ENCODE measurements around the gene INPP5A. TPM values are rescaled to one million over a fixed set of nuclear protein-coding genes. Genes with fewer than 3 reads are reported as not detected.
A peak's percentile ranks its signal among the peaks of the same experiment; 100 is the strongest.

The INPP5A gene
- total and polyA plus RNA-seq, 2 of the 13 experiments (the other 11 are each of a cell fraction or from before 2014, with no cell fraction given): 17.5 to 37.9 TPM

GRCh38 chr10:132516771-132517725, 20.5 kb upstream of the INPP5A start (continued):
- TF ChIP-seq, protein P1, sequence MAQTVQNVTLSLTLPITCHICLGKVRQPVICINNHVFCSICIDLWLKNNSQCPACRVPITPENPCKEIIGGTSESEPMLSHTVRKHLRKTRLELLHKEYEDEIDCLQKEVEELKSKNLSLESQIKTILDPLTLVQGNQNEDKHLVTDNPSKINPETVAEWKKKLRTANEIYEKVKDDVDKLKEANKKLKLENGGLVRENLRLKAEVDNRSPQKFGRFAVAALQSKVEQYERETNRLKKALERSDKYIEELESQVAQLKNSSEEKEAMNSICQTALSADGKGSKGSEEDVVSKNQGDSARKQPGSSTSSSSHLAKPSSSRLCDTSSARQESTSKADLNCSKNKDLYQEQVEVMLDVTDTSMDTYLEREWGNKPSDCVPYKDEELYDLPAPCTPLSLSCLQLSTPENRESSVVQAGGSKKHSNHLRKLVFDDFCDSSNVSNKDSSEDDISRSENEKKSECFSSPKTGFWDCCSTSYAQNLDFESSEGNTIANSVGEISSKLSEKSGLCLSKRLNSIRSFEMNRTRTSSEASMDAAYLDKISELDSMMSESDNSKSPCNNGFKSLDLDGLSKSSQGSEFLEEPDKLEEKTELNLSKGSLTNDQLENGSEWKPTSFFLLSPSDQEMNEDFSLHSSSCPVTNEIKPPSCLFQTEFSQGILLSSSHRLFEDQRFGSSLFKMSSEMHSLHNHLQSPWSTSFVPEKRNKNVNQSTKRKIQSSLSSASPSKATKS (CRISPR knock-in tag; IDR thresholded peaks at IDR 0.05): no peak
- TF ChIP-seq RNF2 (conservative IDR thresholded peaks at IDR 0.05; ENCODE audit: low read depth): no peak
- peak; percentile 37; the same call in 1 of the 2 replicates for TF ChIP-seq ZNF121 (CRISPR knock-in tag; IDR thresholded peaks at IDR 0.05)
- no peak for TF ChIP-seq ZNF570 (CRISPR knock-in tag; IDR thresholded peaks at IDR 0.05; ENCODE audit: borderline replicate concordance)
- TF ChIP-seq TSC22D2 (CRISPR knock-in tag; IDR thresholded peaks at IDR 0.05; ENCODE audit: borderline replicate concordance): no peak
- no peak for TF ChIP-seq DNMT1 (CRISPR knock-in tag; IDR thresholded peaks at IDR 0.05)
- no peak; the same call in 1 of the 2 replicates for TF ChIP-seq ZNF543 (CRISPR knock-in tag; IDR thresholded peaks at IDR 0.05)
- peak; percentile 69 for TF ChIP-seq GFI1 (CRISPR knock-in tag; IDR thresholded peaks at IDR 0.05; ENCODE audit: borderline replicate concordance)
- TF ChIP-seq FOSL1 (CRISPR knock-in tag; IDR thresholded peaks at IDR 0.05; ENCODE audit: borderline replicate concordance): no peak
- TF ChIP-seq SAFB2 (CRISPR knock-in tag; IDR thresholded peaks at IDR 0.05; ENCODE audit: borderline replicate concordance, low read depth): no peak
- TF ChIP-seq NFKBIZ (CRISPR knock-in tag; IDR thresholded peaks at IDR 0.05): 0 out of 2 replicates have a peak, but pooled peaks have one; percentile 9
- TF ChIP-seq, protein P2, sequence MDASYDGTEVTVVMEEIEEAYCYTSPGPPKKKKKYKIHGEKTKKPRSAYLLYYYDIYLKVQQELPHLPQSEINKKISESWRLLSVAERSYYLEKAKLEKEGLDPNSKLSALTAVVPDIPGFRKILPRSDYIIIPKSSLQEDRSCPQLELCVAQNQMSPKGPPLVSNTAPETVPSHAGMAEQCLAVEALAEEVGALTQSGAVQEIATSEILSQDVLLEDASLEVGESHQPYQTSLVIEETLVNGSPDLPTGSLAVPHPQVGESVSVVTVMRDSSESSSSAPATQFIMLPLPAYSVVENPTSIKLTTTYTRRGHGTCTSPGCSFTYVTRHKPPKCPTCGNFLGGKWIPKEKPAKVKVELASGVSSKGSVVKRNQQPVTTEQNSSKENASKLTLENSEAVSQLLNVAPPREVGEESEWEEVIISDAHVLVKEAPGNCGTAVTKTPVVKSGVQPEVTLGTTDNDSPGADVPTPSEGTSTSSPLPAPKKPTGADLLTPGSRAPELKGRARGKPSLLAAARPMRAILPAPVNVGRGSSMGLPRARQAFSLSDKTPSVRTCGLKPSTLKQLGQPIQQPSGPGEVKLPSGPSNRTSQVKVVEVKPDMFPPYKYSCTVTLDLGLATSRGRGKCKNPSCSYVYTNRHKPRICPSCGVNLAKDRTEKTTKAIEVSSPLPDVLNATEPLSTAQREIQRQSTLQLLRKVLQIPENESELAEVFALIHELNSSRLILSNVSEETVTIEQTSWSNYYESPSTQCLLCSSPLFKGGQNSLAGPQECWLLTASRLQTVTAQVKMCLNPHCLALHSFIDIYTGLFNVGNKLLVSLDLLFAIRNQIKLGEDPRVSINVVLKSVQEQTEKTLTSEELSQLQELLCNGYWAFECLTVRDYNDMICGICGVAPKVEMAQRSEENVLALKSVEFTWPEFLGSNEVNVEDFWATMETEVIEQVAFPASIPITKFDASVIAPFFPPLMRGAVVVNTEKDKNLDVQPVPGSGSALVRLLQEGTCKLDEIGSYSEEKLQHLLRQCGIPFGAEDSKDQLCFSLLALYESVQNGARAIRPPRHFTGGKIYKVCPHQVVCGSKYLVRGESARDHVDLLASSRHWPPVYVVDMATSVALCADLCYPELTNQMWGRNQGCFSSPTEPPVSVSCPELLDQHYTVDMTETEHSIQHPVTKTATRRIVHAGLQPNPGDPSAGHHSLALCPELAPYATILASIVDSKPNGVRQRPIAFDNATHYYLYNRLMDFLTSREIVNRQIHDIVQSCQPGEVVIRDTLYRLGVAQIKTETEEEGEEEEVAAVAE (CRISPR knock-in tag; IDR thresholded peaks at IDR 0.05; ENCODE audit: borderline replicate concordance): no peak
- TF ChIP-seq ZSCAN12 (CRISPR knock-in tag; IDR thresholded peaks at IDR 0.05): no peak
- peak; percentile 38; the same call in 1 of the 2 replicates for TF ChIP-seq MYC (CRISPR knock-in tag; IDR thresholded peaks at IDR 0.05; ENCODE audit: borderline replicate concordance)
- TF ChIP-seq NFE2 (CRISPR knock-in tag; IDR thresholded peaks at IDR 0.05): no peak
- no peak for TF ChIP-seq ZEB1 (IDR thresholded peaks at IDR 0.05; ENCODE audit: insufficient replicate concordance, low read depth)
- no peak; the same call in 1 of the 2 replicates for TF ChIP-seq NRL (CRISPR knock-in tag; IDR thresholded peaks at IDR 0.05; ENCODE audit: borderline replicate concordance)
- peak; percentile 38 for TF ChIP-seq HOXA3 (CRISPR knock-in tag; IDR thresholded peaks at IDR 0.05)
- no peak for TF ChIP-seq ZNF816 (CRISPR knock-in tag; IDR thresholded peaks at IDR 0.05; ENCODE audit: borderline replicate concordance)

All from HepG2 (cell line).